GM12872 (cell line): ENCODE results near the gene TBL3.

Source experiments
- CTCF ChIP-seq: IDR thresholded peaks from 3 replicates; pipeline ENCODE4 v1.5.1; 2011; ENCODE audit warnings: low read depth, mild to moderate bottlenecking, low read length, moderate library complexity; ENCODE audit not compliant: insufficient read depth

The TBL3 gene

GRCh38 chr16:1958715-1959268 is 13.1 kb upstream of the TBL3 start:
- no peak for TF ChIP-seq CTCF

GRCh38 chr16:1959269-1960039 is 12.4 kb upstream of the TBL3 start, which contains the start of gene NDUFB10:
NDUFB10 (plus strand) TSS chr16:1959538; CDS start chr16:1959625, 87 bp downstream.
- peak; percentile 73; the same call in 2 of the 3 replicates for TF ChIP-seq CTCF

- no peak for TF ChIP-seq CTCF
Measured at GRCh38 chr16:1960665-1961630, 10.9 kb upstream of the TBL3 start.

GRCh38 chr16:1961651-1962067 is 10.2 kb upstream of the TBL3 start:
- TF ChIP-seq CTCF = no peak

- peak; percentile 44; the same call in 2 of the 3 replicates for TF ChIP-seq CTCF
Measured at GRCh38 chr16:1963806-1964505, 7.9 kb upstream of the TBL3 start.

DNA sequence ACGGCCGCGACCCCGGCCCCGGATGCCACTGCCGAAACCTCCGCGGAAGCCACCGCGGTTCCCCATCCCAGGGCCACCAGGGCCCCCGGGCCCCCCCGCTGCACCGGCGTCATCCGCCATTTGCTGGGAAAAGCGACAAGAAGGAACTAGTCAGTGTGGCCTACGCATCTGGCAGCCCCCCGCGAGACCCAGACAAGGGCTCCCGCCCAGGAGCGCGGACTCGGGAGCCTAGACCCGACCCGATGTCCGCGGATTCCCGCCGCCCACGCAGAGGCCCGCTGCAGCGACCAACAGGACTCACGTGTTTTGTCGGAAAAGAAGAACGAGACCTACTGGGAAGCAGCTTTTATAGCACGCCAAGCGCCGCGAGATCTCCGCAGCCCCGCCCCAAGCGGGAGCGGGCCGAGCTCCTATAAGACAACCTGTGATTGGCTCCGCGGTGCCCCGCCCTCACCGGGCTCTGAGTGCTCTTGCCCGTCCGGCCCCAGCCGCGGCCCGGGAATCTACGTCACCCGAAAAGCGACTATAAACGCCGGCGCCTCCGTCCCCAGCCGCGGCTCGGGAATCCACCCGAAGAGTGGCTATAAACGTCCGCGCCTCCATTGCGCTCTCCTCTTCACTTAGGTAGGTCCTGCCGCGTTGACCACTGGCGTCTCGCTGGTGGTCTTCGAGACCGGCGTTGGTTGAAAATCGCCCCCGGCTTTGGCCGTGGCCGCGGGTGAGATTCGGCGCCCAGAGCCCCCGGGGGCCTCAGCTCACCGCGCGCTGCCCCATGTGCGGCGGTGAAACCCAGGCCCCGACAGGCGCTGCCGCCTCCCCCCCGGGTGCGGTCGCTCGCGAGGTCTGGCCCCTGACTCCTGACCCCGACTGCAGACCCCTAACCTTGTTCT is 7.1 kb upstream of the TBL3 start, which contains the start of gene RPS2:
Gene RPS2 (minus strand): TSS at position 321 of the 890 bp plus-strand sequence. CDS start 201 bp downstream, at position 120.
- no peak for TF ChIP-seq CTCF
